Measurements from ENCODE around the gene CUL9. TPM values are rescaled to one million over a fixed set of nuclear protein-coding genes. Genes with fewer than 3 reads are reported as not detected.

Gene CUL9
- total RNA-seq, 1 experiment from 2014 or later, result 30.4 TPM

GRCh38 chr6:43186019-43186418, 4.0 kb downstream of the CUL9 start:
- Histone ChIP-seq H2AFZ (ENCODE audit: low read length) (no peak overlapping the region), H3K27me3 (ENCODE audit: low read length) (no peaks in the 10 kb centered on the region), H3K4me1 (ENCODE audit: insufficient read depth, low read length) (peaks cover 13% of the 10 kb centered on the region), H3K36me3 (ENCODE audit: low read depth, low read length) (no peaks in the 10 kb centered on the region; the same call in 1 of the 2 replicates), H3K4me2 (ENCODE audit: low read length) (no peak overlapping the region), H3K27ac (ENCODE audit: low read length) (no peak overlapping the region), H3K9me2 (replicated peaks; ENCODE audit: low read length) (no peaks in the 10 kb centered on the region), H3F3A (ENCODE audit: low read length, unreplicated experiment) (no peaks in the 10 kb centered on the region), H3K4me3 (ENCODE audit: low read length) (no peak overlapping the region), H3K79me2 (ENCODE audit: low read length) (no peaks in the 10 kb centered on the region), H3K9ac (ENCODE audit: low read length) (no peak overlapping the region), H3K9me3 (ENCODE audit: low read length) (no peaks in the 10 kb centered on the region), H4K20me1 (ENCODE audit: low read length) (no peaks in the 10 kb centered on the region)
- BruUV-seq (replicated peaks), result no TSS peak
- ATAC-seq, result no peak
- CTCF ChIA-PET, result no interaction called here
- TF ChIP-seq CTCF (conservative IDR thresholded peaks at IDR 0.05; ENCODE audit: low read depth, low read length), result no peak
- no peak for TF ChIP-seq EZH2phosphoT487 (IDR thresholded peaks at IDR 0.05; ENCODE audit: borderline replicate concordance, low read length)
- POLR2A ChIA-PET (ENCODE audit: unreplicated experiment), result no interaction called here
- intact Hi-C loops (cut with micrococcal nuclease), result no loop called here
- DNase-seq, result no peak

- Histone ChIP-seq H3K36me3 (ENCODE audit: low read depth, low read length) (no peaks in the 10 kb centered on the region; the same call in 1 of the 2 replicates), H3K79me2 (ENCODE audit: low read length) (no peaks in the 10 kb centered on the region), H2AFZ (ENCODE audit: low read length) (no peak overlapping the region), H3F3A (ENCODE audit: low read length, unreplicated experiment) (no peaks in the 10 kb centered on the region), H3K9me3 (ENCODE audit: low read length) (no peaks in the 10 kb centered on the region), H4K20me1 (ENCODE audit: low read length) (no peaks in the 10 kb centered on the region), H3K27me3 (ENCODE audit: low read length) (no peaks in the 10 kb centered on the region), H3K4me2 (ENCODE audit: low read length) (no peak overlapping the region), H3K4me1 (ENCODE audit: insufficient read depth, low read length) (peaks cover 7% of the 10 kb centered on the region), H3K9me2 (replicated peaks; ENCODE audit: low read length) (no peaks in the 10 kb centered on the region), H3K27ac (ENCODE audit: low read length) (no peak overlapping the region), H3K4me3 (ENCODE audit: low read length) (no peak overlapping the region), H3K9ac (ENCODE audit: low read length) (no peak overlapping the region)
- no peak for DNase-seq
- BruUV-seq (replicated peaks), result no TSS peak
- CTCF ChIA-PET, result no interaction called here
- intact Hi-C loops (cut with micrococcal nuclease), result no loop called here
- TF ChIP-seq CTCF (conservative IDR thresholded peaks at IDR 0.05; ENCODE audit: low read depth, low read length) (no peak), EZH2 (IDR thresholded peaks at IDR 0.05; ENCODE audit: low read length, unreplicated experiment) (no peak), EZH2phosphoT487 (IDR thresholded peaks at IDR 0.05; ENCODE audit: borderline replicate concordance, low read length) (no peak)
- no peak for ATAC-seq
- POLR2A ChIA-PET (ENCODE audit: unreplicated experiment), result no interaction called here
These were observed 4.7 kb downstream of the CUL9 start for GRCh38 chr6:43186706-43187105.

GRCh38 chr6:43187821-43188220, 5.8 kb downstream of the CUL9 start:
- ATAC-seq (no peak), DNase-seq (no peak)
- ChIA-PET CTCF (no interaction called here), POLR2A (ENCODE audit: unreplicated experiment) (no interaction called here)
- Histone ChIP-seq H2AFZ (ENCODE audit: low read length) (no peak overlapping the region), H3K36me3 (ENCODE audit: low read depth, low read length) (no peaks in the 10 kb centered on the region; the same call in 1 of the 2 replicates), H3K27me3 (ENCODE audit: low read length) (no peaks in the 10 kb centered on the region), H3K4me1 (ENCODE audit: insufficient read depth, low read length) (peaks cover 1% of the 10 kb centered on the region; the same call in 1 of the 2 replicates), H3K27ac (ENCODE audit: low read length) (no peak overlapping the region), H3K9me3 (ENCODE audit: low read length) (no peaks in the 10 kb centered on the region), H3K9me2 (replicated peaks; ENCODE audit: low read length) (no peaks in the 10 kb centered on the region), H4K20me1 (ENCODE audit: low read length) (no peaks in the 10 kb centered on the region), H3F3A (ENCODE audit: low read length, unreplicated experiment) (no peaks in the 10 kb centered on the region), H3K9ac (ENCODE audit: low read length) (no peak overlapping the region), H3K79me2 (ENCODE audit: low read length) (no peaks in the 10 kb centered on the region), H3K4me3 (ENCODE audit: low read length) (no peak overlapping the region), H3K4me2 (ENCODE audit: low read length) (no peak overlapping the region)
- BruUV-seq (replicated peaks), result no TSS peak
- intact Hi-C loops (cut with micrococcal nuclease), result no loop called here
- no peak for TF ChIP-seq CTCF (conservative IDR thresholded peaks at IDR 0.05; ENCODE audit: low read depth, low read length)
- TF ChIP-seq EZH2 (IDR thresholded peaks at IDR 0.05; ENCODE audit: low read length, unreplicated experiment), result no peak
- TF ChIP-seq EZH2phosphoT487 (IDR thresholded peaks at IDR 0.05; ENCODE audit: borderline replicate concordance, low read length), result no peak
